ENCODE measurements around the gene CHRNB2.

CHRNB2 gene

DNA sequence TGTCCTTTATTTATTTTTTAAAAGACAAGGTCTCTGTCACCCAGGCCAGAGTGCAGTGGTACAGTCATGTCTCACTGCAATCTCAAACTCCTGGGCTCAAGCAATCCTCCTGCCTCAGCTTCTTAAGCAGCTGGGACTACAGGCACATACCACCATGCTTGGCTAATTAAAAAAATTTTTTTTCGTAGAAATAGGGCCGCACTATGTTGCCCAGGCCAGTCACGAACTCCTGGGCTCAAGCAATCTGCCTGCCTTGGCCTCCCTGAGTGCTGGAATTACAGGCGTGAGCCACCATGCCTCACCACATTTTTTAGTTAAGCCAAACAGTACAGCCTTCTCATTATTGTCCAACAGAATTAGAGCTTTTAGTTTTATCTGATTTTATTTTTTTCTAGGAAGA lies 47.8 kb downstream of the CHRNB2 start:
- no peak overlapping the region for H3K27ac ChIP-seq (ENCODE audit: extremely low read depth, low read depth, low read length)
- TF ChIP-seq HOXA7 (CRISPR knock-in tag; IDR thresholded peaks at IDR 0.05; ENCODE audit: borderline replicate concordance) (no peak), ZNF404 (tag by site-specific recombination; IDR thresholded peaks at IDR 0.05) (no peak), OSR2 (tag by site-specific recombination; IDR thresholded peaks at IDR 0.05) (no peak), TCF7L2 (IDR thresholded peaks at IDR 0.05; ENCODE audit: borderline replicate concordance, low read depth, low read length) (no peak), ZNF169 (tag by site-specific recombination; IDR thresholded peaks at IDR 0.05) (no peak), ZNF146 (tag by site-specific recombination; IDR thresholded peaks at IDR 0.05) (no peak)
- H3K4me3 ChIP-seq (ENCODE audit: low read depth, low read length) = no peak overlapping the region
- peaks cover 7% of the 10 kb centered on the region for H3K4me1 ChIP-seq (ENCODE audit: control insufficient read depth, insufficient read depth, low read length)
- ChIA-PET CTCF (interaction anchor here (0.8 kb wide), 1 partner anchor 263 kb away, joined by 3 read pairs; no protein-coding TSS in a partner anchor), POLR2A (interaction anchor here (0.7 kb wide), 1 partner anchor 25 kb away, joined by 4 read pairs; no protein-coding TSS in a partner anchor)
- no peaks in the 10 kb centered on the region; a peak in 1 of 3 replicates for H3K36me3 ChIP-seq (ENCODE audit: control insufficient read depth in 2 of 2, insufficient read depth in 1 of 2, low read length in 2 of 2)
- no peaks in the 10 kb centered on the region for H3K9me3 ChIP-seq (ENCODE audit: control insufficient read depth, insufficient read depth, low read depth, low read length)

DNA sequence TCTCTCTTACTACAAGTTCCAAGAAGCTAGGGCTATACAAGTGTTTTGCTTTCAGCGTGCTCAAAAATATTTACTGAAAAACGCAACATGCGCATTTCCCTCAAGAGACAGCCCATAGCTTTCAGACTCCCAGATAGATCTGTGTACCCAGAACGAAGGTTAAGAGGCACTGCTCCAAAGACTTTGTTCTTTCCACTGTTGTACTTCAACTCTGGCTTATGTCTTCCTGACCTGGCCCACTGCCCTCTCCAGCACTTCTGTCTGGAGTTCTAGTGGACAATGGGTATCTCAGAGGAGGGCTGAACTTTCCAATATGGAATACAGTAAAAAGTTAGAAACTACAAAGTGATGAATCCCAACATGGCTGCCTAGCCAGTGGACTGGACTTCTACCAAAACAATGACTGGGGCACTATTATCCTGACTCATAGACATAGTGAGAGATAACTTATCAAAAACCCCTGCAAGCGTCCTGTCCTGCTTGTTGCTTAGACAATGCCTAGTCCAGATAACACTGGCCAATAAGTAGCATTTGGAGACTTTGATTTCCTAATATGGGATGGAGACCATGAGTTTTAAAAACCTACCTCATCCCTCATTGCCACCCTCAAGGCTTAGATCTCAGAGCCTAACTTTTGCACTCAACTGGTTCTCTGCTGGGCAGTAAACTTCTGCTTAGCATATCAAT lies 49.2 kb downstream of the CHRNB2 start:
- peaks cover 0 to under 1% of the 10 kb centered on the region in 2 experiments; a peak in 2 of 3 replicates for H3K36me3 ChIP-seq (ENCODE audit: control insufficient read depth in 2 of 2, insufficient read depth in 1 of 2, low read length in 2 of 2)
- TF ChIP-seq ZNF837 (tag by site-specific recombination; IDR thresholded peaks at IDR 0.05) (no peak), MEIS1 (CRISPR knock-in tag; IDR thresholded peaks at IDR 0.05; ENCODE audit: borderline replicate concordance) (no peak), ZNF624 (tag by site-specific recombination; IDR thresholded peaks at IDR 0.05) (no peak), ZNF140 (tag by site-specific recombination; IDR thresholded peaks at IDR 0.05) (no peak), ZNF184 (tag by site-specific recombination; IDR thresholded peaks at IDR 0.05) (no peak), MZF1 (tag by site-specific recombination; IDR thresholded peaks at IDR 0.05; ENCODE audit: borderline replicate concordance) (no peak), ZBTB7A (tag by site-specific recombination; IDR thresholded peaks at IDR 0.05; ENCODE audit: low read depth) (no peak), ZNF791 (tag by site-specific recombination; IDR thresholded peaks at IDR 0.05) (no peak), SCRT2 (tag by site-specific recombination; IDR thresholded peaks at IDR 0.05) (no peak), ZNF449 (tag by site-specific recombination; IDR thresholded peaks at IDR 0.05) (no peak), ZNF785 (tag by site-specific recombination; IDR thresholded peaks at IDR 0.05) (no peak), ZFP41 (tag by site-specific recombination; IDR thresholded peaks at IDR 0.05; ENCODE audit: borderline replicate concordance) (no peak), ZNF214 (tag by site-specific recombination; IDR thresholded peaks at IDR 0.05; ENCODE audit: borderline replicate concordance) (no peak), ZNF580 (tag by site-specific recombination; IDR thresholded peaks at IDR 0.05) (no peak), SALL2 (tag by site-specific recombination; IDR thresholded peaks at IDR 0.05; ENCODE audit: borderline replicate concordance) (no peak)
- TF ChIP-seq, protein P1, sequence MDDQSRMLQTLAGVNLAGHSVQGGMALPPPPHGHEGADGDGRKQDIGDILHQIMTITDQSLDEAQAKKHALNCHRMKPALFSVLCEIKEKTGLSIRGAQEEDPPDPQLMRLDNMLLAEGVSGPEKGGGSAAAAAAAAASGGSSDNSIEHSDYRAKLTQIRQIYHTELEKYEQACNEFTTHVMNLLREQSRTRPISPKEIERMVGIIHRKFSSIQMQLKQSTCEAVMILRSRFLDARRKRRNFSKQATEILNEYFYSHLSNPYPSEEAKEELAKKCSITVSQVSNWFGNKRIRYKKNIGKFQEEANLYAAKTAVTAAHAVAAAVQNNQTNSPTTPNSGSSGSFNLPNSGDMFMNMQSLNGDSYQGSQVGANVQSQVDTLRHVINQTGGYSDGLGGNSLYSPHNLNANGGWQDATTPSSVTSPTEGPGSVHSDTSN (CRISPR knock-in tag; IDR thresholded peaks at IDR 0.05) = no peak
- no peak overlapping the region for H3K4me3 ChIP-seq (ENCODE audit: low read depth, low read length)
- ChIA-PET CTCF (no interaction called here), POLR2A (interaction anchor here (0.6 kb wide), 1 partner anchor 8 kb away, joined by 3 read pairs; no protein-coding TSS in a partner anchor)
- H3K9me3 ChIP-seq (ENCODE audit: control insufficient read depth, insufficient read depth, low read depth, low read length) = no peaks in the 10 kb centered on the region
- no peak overlapping the region for H3K27ac ChIP-seq (ENCODE audit: extremely low read depth, low read depth, low read length)
- no peaks in the 10 kb centered on the region; the same call in none of the 2 replicates for H3K4me1 ChIP-seq (ENCODE audit: control insufficient read depth, insufficient read depth, low read length)

All from HEK293 (cell line).